ENCODE data around the gene SGCD.

- TF ChIP-seq CTCF (IDR thresholded peaks at IDR 0.05; ENCODE audit: insufficient read depth, low read length) (no peak), REST (IDR thresholded peaks at IDR 0.05; ENCODE audit: insufficient replicate concordance, low read depth) (no peak), SPI1 (IDR thresholded peaks at IDR 0.05; ENCODE audit: borderline replicate concordance, low read depth) (no peak)
Measured at GRCh38 chr5:156707750-156708149, 380.8 kb downstream of the SGCD start.
